Subcutaneous adipose tissue (tissue), 4 donors: Measurements from ENCODE around the gene TGM6. TPM values are rescaled to one million over a fixed set of nuclear protein-coding genes. Genes with fewer than 3 reads are reported as not detected.

ENCODE experiments used
- CTCF ChIP-seq: fragments of 450-650 bp; IDR thresholded peaks from one replicate; pipeline ENCODE4 v1.5.1; 2016; ENCODE audit warnings: low read depth, mild to moderate bottlenecking, control low read depth, antibody characterized with exemption, moderate library complexity
- total RNA-seq, 4 donors: library from RNA; depleted of rRNA; stranded (reverse); fragments of >200 nt; gene quantifications; one replicate each; pipeline ENCODE4 v1.1.0, GENCODE V29; 2016

TGM6 gene
- total RNA-seq, 4 donors from 2014 or later, result not detected

GRCh38 chr20:2386516-2387179, 5.9 kb downstream of the TGM6 start:
- no peak for TF ChIP-seq CTCF

GRCh38 chr20:2387180-2387577, 6.5 kb downstream of the TGM6 start:
- TF ChIP-seq CTCF, result no peak

- no peak for TF ChIP-seq CTCF
Observed at GRCh38 chr20:2387580-2387979, 6.9 kb downstream of the TGM6 start.

GRCh38 chr20:2390951-2391675, 10.4 kb downstream of the TGM6 start:
- no peak for TF ChIP-seq CTCF

GRCh38 chr20:2394411-2395055, 13.8 kb downstream of the TGM6 start:
- no peak for TF ChIP-seq CTCF

GRCh38 chr20:2395136-2395535, 14.4 kb downstream of the TGM6 start:
- no peak for TF ChIP-seq CTCF

GRCh38 chr20:2396241-2396814, 15.6 kb downstream of the TGM6 start:
- no peak for TF ChIP-seq CTCF
